Measurements from ENCODE around the gene INPP5D.

DNA sequence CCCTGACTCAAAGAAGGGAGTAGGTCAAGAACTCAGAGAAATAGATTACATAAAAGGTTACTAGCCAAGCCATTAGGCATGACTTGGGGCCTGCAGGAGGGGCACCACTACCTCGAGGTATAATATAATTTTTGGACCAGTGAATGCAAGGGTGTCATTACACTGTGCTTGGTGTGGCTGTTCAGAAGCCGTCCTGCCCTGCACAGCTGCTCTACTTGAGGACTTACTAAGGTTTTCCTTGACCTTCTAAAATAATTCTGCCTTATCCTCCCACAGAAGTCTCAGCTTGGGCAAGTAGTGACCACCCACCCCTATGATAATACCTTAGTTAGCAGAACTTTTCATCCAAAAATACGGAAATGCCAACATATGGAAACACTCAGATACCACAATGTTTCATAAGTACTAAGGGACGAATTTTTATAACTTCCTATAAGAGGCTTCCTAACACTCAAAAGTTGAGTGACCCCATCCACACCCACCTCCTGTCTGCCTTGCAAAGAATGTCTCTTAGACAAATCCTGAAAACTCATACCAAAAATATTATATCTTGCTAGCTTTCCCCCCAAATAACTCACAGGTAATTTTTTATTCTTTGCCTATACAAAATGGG, 173.6 kb downstream of the INPP5D start:
- TF ChIP-seq, protein P1, sequence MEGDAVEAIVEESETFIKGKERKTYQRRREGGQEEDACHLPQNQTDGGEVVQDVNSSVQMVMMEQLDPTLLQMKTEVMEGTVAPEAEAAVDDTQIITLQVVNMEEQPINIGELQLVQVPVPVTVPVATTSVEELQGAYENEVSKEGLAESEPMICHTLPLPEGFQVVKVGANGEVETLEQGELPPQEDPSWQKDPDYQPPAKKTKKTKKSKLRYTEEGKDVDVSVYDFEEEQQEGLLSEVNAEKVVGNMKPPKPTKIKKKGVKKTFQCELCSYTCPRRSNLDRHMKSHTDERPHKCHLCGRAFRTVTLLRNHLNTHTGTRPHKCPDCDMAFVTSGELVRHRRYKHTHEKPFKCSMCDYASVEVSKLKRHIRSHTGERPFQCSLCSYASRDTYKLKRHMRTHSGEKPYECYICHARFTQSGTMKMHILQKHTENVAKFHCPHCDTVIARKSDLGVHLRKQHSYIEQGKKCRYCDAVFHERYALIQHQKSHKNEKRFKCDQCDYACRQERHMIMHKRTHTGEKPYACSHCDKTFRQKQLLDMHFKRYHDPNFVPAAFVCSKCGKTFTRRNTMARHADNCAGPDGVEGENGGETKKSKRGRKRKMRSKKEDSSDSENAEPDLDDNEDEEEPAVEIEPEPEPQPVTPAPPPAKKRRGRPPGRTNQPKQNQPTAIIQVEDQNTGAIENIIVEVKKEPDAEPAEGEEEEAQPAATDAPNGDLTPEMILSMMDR (IDR thresholded peaks at IDR 0.05), result no peak
- TF ChIP-seq POLR2AphosphoS5 (IDR thresholded peaks at IDR 0.05), result no peak
